Transverse colon (tissue), 4 donors: ENCODE measurements around the gene TMEM59.

Experiments
- CTCF ChIP-seq, 5 experiments: fragments of 200-600 bp in 3 of 5; fragments of 450-650 bp in 2 of 5; sonication (generic) in 3 of 5; IDR thresholded peaks; 1 replicate in 2 of 5; 2 replicates in 3 of 5; pipeline ENCODE4 v1.5.1; 2016 to 2017; ENCODE audit warnings: antibody characterized with exemption in 5 of 5, inconsistent platforms in 3 of 5, mild to moderate bottlenecking in 2 of 5, moderate library complexity in 1 of 5
- POLR2A ChIP-seq: fragments of 450-650 bp; IDR thresholded peaks from one replicate; pipeline ENCODE4 v1.6.1; 2016; ENCODE audit warnings: antibody characterized with exemption, mild to moderate bottlenecking, moderate library complexity
- POLR2AphosphoS5 ChIP-seq, 3 donors: sonication (generic); formaldehyde crosslinking; IDR thresholded peaks; one replicate each; pipeline ENCODE4 v1.6.1; 2016; ENCODE audit warnings: antibody characterized with exemption in 3 of 3

DNA sequence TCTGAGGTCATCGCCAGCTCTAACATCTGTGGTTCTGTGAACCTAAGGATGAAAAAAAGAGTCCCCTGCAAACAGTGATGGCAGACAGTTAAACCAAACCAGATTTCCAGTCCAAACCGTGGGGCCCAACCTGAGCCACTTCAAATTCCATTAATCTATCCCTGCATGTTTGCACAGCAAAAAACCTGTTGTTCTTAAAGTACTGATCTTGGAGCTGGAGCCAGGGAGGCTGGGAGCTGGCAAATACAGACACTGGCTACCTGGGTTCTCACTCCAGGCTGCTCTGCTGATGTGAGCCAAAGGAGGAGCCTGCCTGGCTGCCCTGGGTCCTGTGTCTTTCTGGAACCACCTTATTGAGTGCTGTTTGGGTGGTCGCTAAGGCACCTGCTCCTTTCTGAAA lies 51.4 kb downstream of the TMEM59 start:
- TF ChIP-seq CTCF (IDR thresholded peaks at IDR 0.05) (no peak), POLR2A (no peak), POLR2AphosphoS5 (IDR thresholded peaks at IDR 0.05) (no peak)
